LNCaP clone FGC (cell line): ENCODE results near the gene ZRANB1.

Source experiments
- DNase-seq: peaks from one replicate; pipeline ENCODE4 v3.0.0-alpha.2; 2011; ENCODE audit warnings: low read depth
- H3K4me3 ChIP-seq: 2 replicates; pipeline ENCODE4 v1.5.1; 2011; ENCODE audit warnings: mild to moderate bottlenecking, low read depth, low read length, control low read depth
- TF ChIP-seq, protein P1 (sequence below): IDR thresholded peaks from 2 replicates; pipeline ENCODE4 v1.5.1; 2012; ENCODE audit warnings: mild to moderate bottlenecking; ENCODE audit not compliant: control insufficient read depth, insufficient read depth; ENCODE audit errors: extremely low read depth

The ZRANB1 gene

DNA sequence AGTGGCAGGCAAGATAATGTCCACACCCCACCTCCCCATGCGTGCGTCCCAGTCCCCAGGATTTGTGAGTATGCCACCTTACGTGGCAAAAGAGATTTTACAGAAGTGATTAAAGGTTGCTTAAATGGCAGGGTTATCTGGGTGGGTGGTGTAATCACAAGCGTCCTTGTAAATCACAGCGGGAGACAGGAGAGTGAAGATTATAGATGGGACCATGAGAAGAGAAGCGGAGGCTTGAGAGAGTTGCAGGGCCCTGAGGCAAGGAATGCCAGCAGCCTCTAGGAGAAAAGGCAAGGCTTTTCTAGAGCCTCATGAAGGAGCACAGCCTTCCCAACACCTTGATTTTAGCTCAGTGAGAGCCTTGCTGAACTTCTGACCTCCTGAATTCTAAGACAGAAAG, 10.2 kb downstream of the ZRANB1 start:
- DNase-seq, result no peak
- TF ChIP-seq, protein P1, sequence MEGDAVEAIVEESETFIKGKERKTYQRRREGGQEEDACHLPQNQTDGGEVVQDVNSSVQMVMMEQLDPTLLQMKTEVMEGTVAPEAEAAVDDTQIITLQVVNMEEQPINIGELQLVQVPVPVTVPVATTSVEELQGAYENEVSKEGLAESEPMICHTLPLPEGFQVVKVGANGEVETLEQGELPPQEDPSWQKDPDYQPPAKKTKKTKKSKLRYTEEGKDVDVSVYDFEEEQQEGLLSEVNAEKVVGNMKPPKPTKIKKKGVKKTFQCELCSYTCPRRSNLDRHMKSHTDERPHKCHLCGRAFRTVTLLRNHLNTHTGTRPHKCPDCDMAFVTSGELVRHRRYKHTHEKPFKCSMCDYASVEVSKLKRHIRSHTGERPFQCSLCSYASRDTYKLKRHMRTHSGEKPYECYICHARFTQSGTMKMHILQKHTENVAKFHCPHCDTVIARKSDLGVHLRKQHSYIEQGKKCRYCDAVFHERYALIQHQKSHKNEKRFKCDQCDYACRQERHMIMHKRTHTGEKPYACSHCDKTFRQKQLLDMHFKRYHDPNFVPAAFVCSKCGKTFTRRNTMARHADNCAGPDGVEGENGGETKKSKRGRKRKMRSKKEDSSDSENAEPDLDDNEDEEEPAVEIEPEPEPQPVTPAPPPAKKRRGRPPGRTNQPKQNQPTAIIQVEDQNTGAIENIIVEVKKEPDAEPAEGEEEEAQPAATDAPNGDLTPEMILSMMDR, result no peak

DNA sequence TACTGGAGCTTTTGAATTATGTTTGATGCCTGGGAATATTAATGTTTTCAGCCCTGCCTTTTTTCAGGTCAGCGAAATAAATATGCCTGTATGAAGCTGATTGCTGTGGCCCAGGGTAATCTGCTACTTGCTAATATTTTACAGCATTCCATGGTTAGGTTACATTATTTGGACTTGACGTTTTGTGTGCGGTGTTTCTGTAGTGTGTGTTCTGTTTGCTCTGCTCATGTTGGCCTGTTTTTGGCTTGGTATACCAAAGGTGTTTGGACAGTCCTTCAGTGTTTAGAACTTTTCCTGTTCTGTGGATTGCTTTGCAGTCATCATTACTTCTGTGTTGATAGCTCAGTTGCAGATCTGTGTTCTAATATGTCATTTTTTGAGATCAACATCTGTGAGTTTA, 11.5 kb downstream of the ZRANB1 start:
- TF ChIP-seq, protein P1, result no peak
- peak; percentile 63 for DNase-seq
- no peak overlapping the region for H3K4me3 ChIP-seq

More for the DNA sequence above, 10.2 kb downstream of the ZRANB1 start:
- no peak overlapping the region for H3K4me3 ChIP-seq

DNA sequence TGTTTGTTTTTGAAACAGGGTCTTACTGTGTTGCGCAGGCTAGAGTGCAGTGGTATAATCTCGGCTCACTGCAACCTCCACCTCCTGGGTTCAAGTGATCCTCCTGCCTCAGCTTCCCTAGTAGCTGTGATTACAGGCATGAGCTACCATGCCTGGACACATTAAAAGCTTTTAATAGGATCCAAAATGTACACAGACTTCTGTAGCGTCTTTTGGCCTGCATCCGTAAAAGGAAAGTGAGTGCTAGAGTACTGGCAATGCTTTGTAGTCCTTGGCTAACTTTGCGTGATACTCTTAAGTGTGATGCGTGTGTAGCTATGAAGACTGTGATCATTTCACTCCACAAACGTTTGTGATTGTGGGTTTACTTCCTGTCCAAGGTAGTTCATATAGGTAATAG, 13.3 kb downstream of the ZRANB1 start:
- TF ChIP-seq, protein P1, result no peak
- H3K4me3 ChIP-seq, result no peak overlapping the region
- DNase-seq, result peak; percentile 72

DNA sequence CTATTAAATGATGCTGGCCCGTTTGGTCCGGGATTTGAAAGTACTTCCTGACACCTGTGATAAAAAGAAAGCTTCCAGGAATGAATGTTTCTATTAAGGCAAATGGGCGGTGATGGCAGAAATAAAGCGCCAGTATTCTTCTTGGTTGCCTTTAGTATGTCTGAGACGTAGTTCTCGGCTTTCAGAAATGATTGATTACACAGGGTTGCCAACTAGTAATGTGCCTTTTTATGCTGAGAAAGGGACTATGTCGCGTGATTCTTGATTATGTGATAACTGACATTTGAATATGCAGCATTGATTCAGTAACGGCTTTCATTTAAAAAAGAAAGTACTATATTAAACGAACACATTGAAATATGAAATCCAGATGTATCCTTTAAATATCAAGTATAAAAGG, 13.9 kb downstream of the ZRANB1 start:
- TF ChIP-seq, protein P1, result no peak
- no peak for DNase-seq

DNA sequence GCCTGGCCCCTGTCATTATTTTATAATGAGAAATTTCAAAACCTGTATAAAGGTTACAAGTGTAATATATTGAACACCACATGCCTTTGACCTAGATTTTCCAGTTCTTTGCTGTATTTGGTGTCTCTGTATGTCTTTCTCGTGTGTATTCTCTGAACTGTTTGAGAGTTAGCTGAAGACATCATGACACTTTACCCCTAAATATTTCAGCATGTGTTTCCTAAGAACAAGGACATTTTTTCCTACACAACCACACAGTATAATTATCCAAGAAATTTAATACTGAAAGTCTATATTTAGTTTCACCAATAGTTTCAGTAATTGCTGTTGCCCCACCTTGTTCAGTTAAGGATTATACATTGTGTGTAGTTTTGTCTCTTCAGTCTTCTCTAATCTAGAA, 14.8 kb downstream of the ZRANB1 start:
- no peak for DNase-seq
- no peak overlapping the region for H3K4me3 ChIP-seq
- TF ChIP-seq, protein P1, result no peak

More for the DNA sequence above, 13.9 kb downstream of the ZRANB1 start:
- H3K4me3 ChIP-seq, result no peak overlapping the region

DNA sequence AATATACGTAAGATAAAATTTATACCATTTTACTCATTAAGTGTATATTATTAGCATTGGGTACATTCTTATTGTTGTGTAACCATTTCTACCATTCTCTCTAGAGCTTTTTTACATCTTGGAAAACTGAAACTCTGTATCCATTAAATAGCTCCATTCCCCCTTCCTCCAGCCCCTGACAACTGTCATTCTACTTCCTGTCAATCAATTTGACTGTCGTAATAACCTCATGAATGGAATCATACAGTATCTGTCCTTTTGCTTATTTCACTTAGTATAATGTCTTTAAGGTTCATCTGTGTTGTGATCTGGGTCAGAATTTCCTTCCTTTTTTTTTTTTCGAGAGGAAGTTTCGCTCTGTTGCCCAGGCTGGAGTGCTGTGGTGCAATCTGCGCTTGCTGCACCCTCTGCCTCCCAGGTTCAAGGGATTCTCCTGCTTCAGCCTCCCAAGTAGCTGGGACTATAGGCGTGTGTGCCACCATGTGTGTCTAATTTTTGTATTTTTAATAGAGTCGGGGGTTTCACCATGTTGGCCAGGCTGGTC, 15.6 kb downstream of the ZRANB1 start:
- H3K4me3 ChIP-seq, result no peak overlapping the region
- TF ChIP-seq, protein P1, result no peak
- no peak for DNase-seq

DNA sequence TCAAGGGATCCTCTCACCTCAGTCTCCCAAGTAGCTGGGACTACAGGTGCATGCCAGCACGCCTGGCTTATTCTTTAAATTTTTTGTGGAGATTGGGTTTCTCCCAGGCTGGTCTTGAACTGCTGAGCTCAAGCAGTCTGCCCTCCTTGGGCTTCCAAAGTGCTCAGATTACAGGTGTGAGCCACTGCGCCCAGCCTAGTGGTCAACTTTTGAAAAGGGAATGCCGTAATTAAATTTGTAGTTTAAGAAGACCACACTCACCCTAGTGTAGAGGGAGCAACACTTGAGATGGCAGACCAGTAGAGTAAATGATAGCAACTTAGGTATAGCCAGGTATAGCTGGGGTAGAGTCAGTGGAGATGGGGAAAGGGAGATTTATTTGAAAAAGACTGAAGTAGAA, 17.6 kb downstream of the ZRANB1 start:
- H3K4me3 ChIP-seq, result no peak overlapping the region
- TF ChIP-seq, protein P1, result no peak
- no peak for DNase-seq
